ENCODE measurements around the gene RERE.

RERE gene

DNA sequence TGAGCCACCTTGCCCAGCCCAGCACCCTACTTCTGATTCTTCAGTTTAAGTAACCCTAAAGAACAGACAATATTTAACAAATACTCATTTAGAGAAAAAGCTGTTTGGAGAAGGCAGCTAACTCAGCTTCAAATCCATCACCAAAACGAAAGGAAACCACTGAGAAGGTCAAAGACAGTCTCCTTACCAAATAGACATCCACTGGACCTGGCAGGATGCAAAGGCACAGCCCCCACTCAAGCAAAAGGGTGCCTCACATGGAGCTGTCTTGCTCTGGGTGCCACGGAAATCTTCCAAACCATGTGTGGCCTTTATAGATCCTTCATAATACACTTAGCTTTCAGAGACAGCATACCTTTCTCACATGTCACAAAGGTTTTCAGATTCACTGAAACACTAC lies 165.5 kb downstream of the RERE start:
- TF ChIP-seq, protein P1, sequence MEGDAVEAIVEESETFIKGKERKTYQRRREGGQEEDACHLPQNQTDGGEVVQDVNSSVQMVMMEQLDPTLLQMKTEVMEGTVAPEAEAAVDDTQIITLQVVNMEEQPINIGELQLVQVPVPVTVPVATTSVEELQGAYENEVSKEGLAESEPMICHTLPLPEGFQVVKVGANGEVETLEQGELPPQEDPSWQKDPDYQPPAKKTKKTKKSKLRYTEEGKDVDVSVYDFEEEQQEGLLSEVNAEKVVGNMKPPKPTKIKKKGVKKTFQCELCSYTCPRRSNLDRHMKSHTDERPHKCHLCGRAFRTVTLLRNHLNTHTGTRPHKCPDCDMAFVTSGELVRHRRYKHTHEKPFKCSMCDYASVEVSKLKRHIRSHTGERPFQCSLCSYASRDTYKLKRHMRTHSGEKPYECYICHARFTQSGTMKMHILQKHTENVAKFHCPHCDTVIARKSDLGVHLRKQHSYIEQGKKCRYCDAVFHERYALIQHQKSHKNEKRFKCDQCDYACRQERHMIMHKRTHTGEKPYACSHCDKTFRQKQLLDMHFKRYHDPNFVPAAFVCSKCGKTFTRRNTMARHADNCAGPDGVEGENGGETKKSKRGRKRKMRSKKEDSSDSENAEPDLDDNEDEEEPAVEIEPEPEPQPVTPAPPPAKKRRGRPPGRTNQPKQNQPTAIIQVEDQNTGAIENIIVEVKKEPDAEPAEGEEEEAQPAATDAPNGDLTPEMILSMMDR (IDR thresholded peaks at IDR 0.05; ENCODE audit: borderline replicate concordance, extremely low read depth, low read length, poor library complexity, severe bottlenecking), result no peak
- no peak for TF ChIP-seq EZH2 (IDR thresholded peaks at IDR 0.05; ENCODE audit: borderline replicate concordance, low read depth, low read length, severe bottlenecking)
- no peak overlapping the region for H3K27ac ChIP-seq (ENCODE audit: low read length)
- H3K27me3 ChIP-seq (ENCODE audit: insufficient read depth, low read length, poor library complexity), result no peaks in the 10 kb centered on the region
- no peaks in the 10 kb centered on the region for H3K9me3 ChIP-seq (ENCODE audit: insufficient read depth, low read length, severe bottlenecking)
- H2AFZ ChIP-seq (ENCODE audit: low read depth, low read length), result no peak overlapping the region
- H3K9ac ChIP-seq (ENCODE audit: low read depth, low read length), result no peak overlapping the region
- DNase-seq, result no peak
- ATAC-seq (ENCODE audit: insufficient read depth, low read depth), result no peak
- no peak overlapping the region for H3K4me2 ChIP-seq (ENCODE audit: insufficient read depth, low read length)
- H3K79me2 ChIP-seq (ENCODE audit: insufficient read depth, low read length), result no peaks in the 10 kb centered on the region
- H3K4me1 ChIP-seq (ENCODE audit: insufficient read depth, low read length), result peaks cover 10% of the 10 kb centered on the region
- peaks cover 7% of the 10 kb centered on the region; the same call in 1 of the 2 replicates for H3K36me3 ChIP-seq (ENCODE audit: insufficient read depth, low read length)
- no peak overlapping the region for H3K4me3 ChIP-seq (ENCODE audit: low read depth in 1 of 2, low read length in 2 of 2)
- H4K20me1 ChIP-seq (ENCODE audit: insufficient read depth, low read length), result peaks cover 5% of the 10 kb centered on the region; the same call in 1 of the 2 replicates

DNA sequence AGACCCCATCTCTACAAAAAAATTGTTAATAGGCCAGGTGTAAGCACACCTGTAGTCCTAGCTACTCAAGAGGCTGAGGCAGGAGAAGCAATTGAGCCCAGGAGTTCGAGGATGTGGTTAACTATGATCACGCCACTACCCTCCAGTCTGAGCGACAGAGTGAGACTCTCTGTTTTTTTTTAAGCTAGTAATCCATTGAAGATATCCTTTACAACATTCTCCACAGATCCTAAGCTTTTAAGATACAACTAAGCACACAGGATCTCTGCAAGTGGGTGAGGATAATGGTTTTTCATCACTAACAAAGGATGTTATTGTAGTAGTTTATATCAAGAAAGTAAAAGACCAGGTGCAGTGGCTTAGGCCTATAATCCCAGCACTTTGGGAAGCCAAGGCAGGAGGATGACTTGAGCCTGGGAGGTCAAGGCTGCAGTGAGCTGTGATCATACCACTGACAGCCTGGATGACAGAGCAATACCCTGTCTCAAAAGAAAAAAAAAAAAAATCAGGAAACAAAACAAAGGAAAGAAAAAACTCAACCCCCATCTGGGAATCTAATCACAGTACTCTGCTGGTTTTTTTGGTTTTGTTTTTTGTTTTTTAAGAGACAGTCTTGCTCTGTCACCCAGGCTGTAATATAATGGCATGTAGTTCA lies 166.1 kb downstream of the RERE start:
- Histone ChIP-seq H3K9me3 (ENCODE audit: insufficient read depth, low read length, severe bottlenecking) (no peaks in the 10 kb centered on the region), H3K27ac (ENCODE audit: low read length) (peak overlapping the region; percentile 31; the same call in 1 of the 2 replicates), H3K4me3 (ENCODE audit: low read depth in 1 of 2, low read length in 2 of 2) (no peak overlapping the region), H3K4me2 (ENCODE audit: insufficient read depth, low read length) (no peak overlapping the region), H2AFZ (ENCODE audit: low read depth, low read length) (no peak overlapping the region), H3K27me3 (ENCODE audit: insufficient read depth, low read length, poor library complexity) (no peaks in the 10 kb centered on the region), H3K9ac (ENCODE audit: low read depth, low read length) (no peak overlapping the region), H4K20me1 (ENCODE audit: insufficient read depth, low read length) (peaks cover 10% of the 10 kb centered on the region; the same call in 1 of the 2 replicates), H3K79me2 (ENCODE audit: insufficient read depth, low read length) (no peaks in the 10 kb centered on the region), H3K4me1 (ENCODE audit: insufficient read depth, low read length) (peaks cover 10% of the 10 kb centered on the region), H3K36me3 (ENCODE audit: insufficient read depth, low read length) (peaks cover 7% of the 10 kb centered on the region; the same call in 1 of the 2 replicates)
- DNase-seq (peak; percentile 36), ATAC-seq (ENCODE audit: insufficient read depth, low read depth) (peak; percentile 79)
- TF ChIP-seq EZH2 (IDR thresholded peaks at IDR 0.05; ENCODE audit: borderline replicate concordance, low read depth, low read length, severe bottlenecking), result no peak
- TF ChIP-seq, protein P1 (IDR thresholded peaks at IDR 0.05; ENCODE audit: borderline replicate concordance, extremely low read depth, low read length, poor library complexity, severe bottlenecking), result no peak

DNA sequence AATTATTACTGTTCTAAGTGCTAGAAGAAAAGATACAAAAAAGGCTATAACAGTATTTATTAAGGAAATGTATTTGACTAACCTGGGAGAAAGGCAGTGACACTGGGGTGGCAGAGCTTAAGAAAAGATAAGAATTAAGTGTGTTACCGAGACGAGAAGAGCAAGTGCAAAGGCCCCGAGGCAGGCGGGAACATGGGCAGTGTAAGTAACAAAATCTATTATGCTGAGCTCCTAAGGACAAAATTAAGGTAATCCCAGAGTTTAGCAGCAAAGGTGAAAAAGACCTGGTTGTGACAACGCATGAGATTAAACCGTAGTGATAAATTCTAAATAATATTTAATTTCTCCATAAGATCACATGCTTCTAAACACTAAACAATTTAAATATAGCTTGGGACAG lies 167.6 kb downstream of the RERE start:
- no peak for TF ChIP-seq EZH2 (IDR thresholded peaks at IDR 0.05; ENCODE audit: borderline replicate concordance, low read depth, low read length, severe bottlenecking)
- TF ChIP-seq, protein P1 (IDR thresholded peaks at IDR 0.05; ENCODE audit: borderline replicate concordance, extremely low read depth, low read length, poor library complexity, severe bottlenecking), result no peak
- no peak overlapping the region for H3K9ac ChIP-seq (ENCODE audit: low read depth, low read length)
- H3K36me3 ChIP-seq (ENCODE audit: insufficient read depth, low read length), result no peaks in the 10 kb centered on the region; the same call in 1 of the 2 replicates
- no peaks in the 10 kb centered on the region for H3K27me3 ChIP-seq (ENCODE audit: insufficient read depth, low read length, poor library complexity)
- no peak overlapping the region for H3K27ac ChIP-seq (ENCODE audit: low read length)
- no peak overlapping the region for H3K4me3 ChIP-seq (ENCODE audit: low read depth in 1 of 2, low read length in 2 of 2)
- no peak for DNase-seq
- ATAC-seq (ENCODE audit: insufficient read depth, low read depth), result no peak
- no peak overlapping the region for H2AFZ ChIP-seq (ENCODE audit: low read depth, low read length)
- no peaks in the 10 kb centered on the region for H3K79me2 ChIP-seq (ENCODE audit: insufficient read depth, low read length)
- H3K4me2 ChIP-seq (ENCODE audit: insufficient read depth, low read length), result no peak overlapping the region
- H4K20me1 ChIP-seq (ENCODE audit: insufficient read depth, low read length), result peaks cover 10% of the 10 kb centered on the region; the same call in 1 of the 2 replicates
- H3K9me3 ChIP-seq (ENCODE audit: insufficient read depth, low read length, severe bottlenecking), result no peaks in the 10 kb centered on the region
- H3K4me1 ChIP-seq (ENCODE audit: insufficient read depth, low read length), result peaks cover 10% of the 10 kb centered on the region
